Fibroblast of villous mesenchyme (primary cell): ENCODE measurements around the gene GFRA1. TPM values are rescaled to one million over a fixed set of nuclear protein-coding genes. Genes with fewer than 3 reads are reported as not detected.
A peak's percentile ranks its signal among the peaks of the same experiment; 100 is the strongest.

ENCODE experiments used
- DNase-seq: peaks from one replicate; pipeline ENCODE4 v3.0.0-alpha.2; 2010; ENCODE audit warnings: low read depth
- H3K4me3 ChIP-seq: 2 replicates; pipeline ENCODE4 v1.5.1; 2011; ENCODE audit warnings: low read depth, mild to moderate bottlenecking, low read length
- total RNA-seq: library from RNA; depleted of rRNA; stranded (reverse); fragments of >200 nt; gene quantifications from 2 replicates; pipeline ENCODE4 v1.2.3, GENCODE V29; 2012
- TF ChIP-seq, protein P1 (sequence below): IDR thresholded peaks from 2 replicates; pipeline ENCODE4 v1.5.1; 2012; ENCODE audit warnings: low read depth, mild to moderate bottlenecking, low read length; ENCODE audit not compliant: insufficient read depth

GFRA1 gene
- total RNA-seq, 1 donor: 59.6 TPM

GRCh38 chr10:116255886-116256751 lies 16.9 kb downstream of the GFRA1 start:
- no peak overlapping the region for H3K4me3 ChIP-seq
- DNase-seq: no peak
- TF ChIP-seq, protein P1, sequence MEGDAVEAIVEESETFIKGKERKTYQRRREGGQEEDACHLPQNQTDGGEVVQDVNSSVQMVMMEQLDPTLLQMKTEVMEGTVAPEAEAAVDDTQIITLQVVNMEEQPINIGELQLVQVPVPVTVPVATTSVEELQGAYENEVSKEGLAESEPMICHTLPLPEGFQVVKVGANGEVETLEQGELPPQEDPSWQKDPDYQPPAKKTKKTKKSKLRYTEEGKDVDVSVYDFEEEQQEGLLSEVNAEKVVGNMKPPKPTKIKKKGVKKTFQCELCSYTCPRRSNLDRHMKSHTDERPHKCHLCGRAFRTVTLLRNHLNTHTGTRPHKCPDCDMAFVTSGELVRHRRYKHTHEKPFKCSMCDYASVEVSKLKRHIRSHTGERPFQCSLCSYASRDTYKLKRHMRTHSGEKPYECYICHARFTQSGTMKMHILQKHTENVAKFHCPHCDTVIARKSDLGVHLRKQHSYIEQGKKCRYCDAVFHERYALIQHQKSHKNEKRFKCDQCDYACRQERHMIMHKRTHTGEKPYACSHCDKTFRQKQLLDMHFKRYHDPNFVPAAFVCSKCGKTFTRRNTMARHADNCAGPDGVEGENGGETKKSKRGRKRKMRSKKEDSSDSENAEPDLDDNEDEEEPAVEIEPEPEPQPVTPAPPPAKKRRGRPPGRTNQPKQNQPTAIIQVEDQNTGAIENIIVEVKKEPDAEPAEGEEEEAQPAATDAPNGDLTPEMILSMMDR: no peak

DNA sequence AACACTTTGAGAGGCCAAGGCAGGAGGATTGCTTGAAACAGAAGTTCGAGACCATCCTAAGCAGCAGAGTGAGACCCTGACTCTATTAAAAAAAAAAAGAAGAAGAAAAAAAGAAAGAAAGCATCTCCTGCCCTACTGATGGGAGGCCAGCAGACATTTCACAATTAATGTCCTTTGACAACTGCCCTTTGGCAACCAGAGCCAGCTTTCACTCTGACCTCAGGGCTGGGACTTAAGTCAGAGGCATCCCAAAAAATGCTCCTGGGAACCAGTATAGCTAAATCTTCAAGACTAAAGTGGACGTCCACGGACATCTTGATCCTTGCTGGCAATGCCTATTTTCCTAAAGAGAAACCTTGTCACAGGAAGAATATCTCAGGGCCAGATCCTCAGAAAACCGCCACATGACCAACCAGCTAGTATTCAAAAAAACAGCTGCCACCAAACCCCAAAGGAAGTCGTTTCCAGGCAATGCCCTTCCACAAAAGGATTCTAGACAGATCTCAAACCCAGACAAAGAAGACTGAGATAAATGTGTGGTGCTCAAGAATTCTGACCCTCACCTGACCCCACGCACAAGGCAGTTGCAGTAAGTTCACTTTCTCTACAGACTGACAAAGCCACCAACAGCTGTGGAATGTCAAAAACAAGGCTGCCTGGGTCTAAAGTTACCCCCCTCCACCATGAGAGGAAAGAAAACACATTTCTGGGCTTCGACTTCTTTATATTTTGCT lies 18.4 kb downstream of the GFRA1 start:
- DNase-seq: no peak
- H3K4me3 ChIP-seq: no peak overlapping the region
- TF ChIP-seq, protein P1: no peak

- no peak for DNase-seq
Measured at GRCh38 chr10:116253716-116254115, 19.3 kb downstream of the GFRA1 start.

DNA sequence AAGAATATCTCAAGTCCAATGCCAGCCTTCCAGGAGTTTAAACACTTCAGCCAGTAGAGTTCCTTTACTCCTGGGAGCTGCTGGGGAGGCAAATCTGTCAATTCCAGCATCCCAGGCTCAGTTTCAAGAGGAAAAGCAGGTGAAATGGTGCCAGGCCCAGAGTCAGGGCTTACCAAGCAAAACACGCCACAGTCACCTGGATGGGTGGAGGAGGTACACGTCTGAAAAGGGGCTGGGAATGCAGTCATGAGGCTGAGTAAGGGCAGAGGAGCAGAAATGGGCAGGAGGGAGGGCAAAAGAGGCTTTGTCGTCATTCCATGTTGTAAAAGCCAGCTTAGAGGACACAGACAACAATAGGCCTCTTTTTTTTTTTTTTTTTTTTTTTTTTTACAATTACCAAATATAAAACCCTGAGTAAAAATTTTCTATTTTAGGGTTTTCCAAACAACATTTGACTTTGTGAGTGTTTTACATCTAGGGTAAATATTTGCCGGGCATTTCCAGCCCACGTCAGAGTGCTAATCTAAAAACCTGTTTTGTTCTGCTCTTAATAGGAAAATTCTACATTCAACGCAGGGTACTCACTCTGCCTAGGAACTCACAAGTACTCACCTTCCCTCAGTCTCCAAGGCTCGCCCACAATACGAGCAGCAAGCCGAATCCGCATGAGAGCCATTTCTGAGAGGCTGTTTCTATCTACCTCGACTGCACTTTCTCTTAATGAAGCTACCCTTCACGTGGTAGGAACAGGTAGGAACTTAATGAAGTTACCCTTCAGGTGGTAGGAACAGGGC lies 21.2 kb downstream of the GFRA1 start:
- TF ChIP-seq, protein P1: no peak
- no peak overlapping the region for H3K4me3 ChIP-seq
- no peak for DNase-seq

More at GRCh38 chr10:116253716-116254115, 19.3 kb downstream of the GFRA1 start:
- TF ChIP-seq, protein P1: no peak
- no peak overlapping the region for H3K4me3 ChIP-seq

DNA sequence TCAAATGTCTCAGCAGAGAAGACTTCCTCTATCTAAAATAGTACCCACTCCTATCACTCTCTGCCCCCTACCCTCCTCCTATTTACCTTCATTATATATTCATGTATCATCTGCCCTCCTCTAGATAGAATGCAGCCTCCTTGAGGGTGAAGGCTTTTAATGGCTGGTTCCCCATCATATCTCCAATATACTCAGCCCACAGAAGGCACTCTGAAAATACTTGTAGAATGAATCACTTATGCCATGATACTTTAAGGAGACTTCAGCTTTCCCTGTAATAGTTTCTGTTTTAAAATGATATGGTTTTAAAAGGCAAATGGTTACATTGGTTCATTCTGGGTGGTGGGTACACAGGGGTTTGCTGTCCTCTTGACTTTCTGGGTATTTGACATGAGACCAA lies 25.3 kb downstream of the GFRA1 start:
- TF ChIP-seq, protein P1: no peak
- H3K4me3 ChIP-seq: no peak overlapping the region
- DNase-seq: peak; percentile 14

DNA sequence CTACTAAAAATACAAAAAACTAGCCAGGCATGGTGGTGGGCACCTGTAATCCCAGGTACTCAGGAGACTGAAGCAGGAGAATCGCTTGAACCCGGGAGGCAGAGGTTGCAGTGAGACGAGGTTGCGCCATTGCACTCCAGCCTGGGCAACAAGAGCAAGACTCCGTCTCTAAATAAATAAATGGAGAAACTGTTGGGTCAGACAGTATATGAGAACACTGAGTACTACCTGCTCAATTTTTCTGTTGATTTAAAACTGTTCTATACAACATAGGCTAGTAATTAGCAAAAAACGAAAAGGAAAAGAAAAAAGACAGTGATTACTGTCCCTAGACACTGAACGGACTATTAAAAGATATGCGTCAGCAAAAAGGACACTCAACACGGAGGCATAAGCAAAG lies 26.7 kb downstream of the GFRA1 start:
- TF ChIP-seq, protein P1: no peak
- no peak for DNase-seq
- no peak overlapping the region for H3K4me3 ChIP-seq
